MM.1S (cell line): ENCODE results near the gene CORO7.
"Not testable (repeated sequence)": the region's sequence is repeated elsewhere in the genome, so short reads cannot be mapped to it uniquely, and the experiment has no call there.

Experiments
- DNase-seq: peaks from one replicate; pipeline ENCODE4 v3.0.0-alpha.2; 2015
- H2AFZ ChIP-seq: fragments of 300-600 bp; sonication (generic); 2 replicates; pipeline ENCODE4 v1.6.0; 2016; ENCODE audit warnings: antibody characterized with exemption, low read length
- H3F3A ChIP-seq: fragments of 300-600 bp; sonication (generic); 2 replicates; pipeline ENCODE4 v1.6.1; 2016; ENCODE audit warnings: mild to moderate bottlenecking, antibody characterized with exemption, low read length, moderate library complexity, mixed read lengths; ENCODE audit not compliant: insufficient read depth
- H3K27ac ChIP-seq: fragments of 300-600 bp; sonication (generic); 2 replicates; pipeline ENCODE4 v1.5.1; 2016; ENCODE audit warnings: mild to moderate bottlenecking, low read length
- H3K27me3 ChIP-seq: fragments of 300-600 bp; sonication (generic); replicated peaks from 2 replicates; pipeline ENCODE4 v1.6.0; 2016; ENCODE audit warnings: low read length; ENCODE audit not compliant: insufficient read depth
- H3K36me3 ChIP-seq: fragments of 300-600 bp; sonication (generic); replicated peaks from 2 replicates; pipeline ENCODE4 v1.6.1; 2016; ENCODE audit warnings: mild to moderate bottlenecking, low read length, mixed read lengths; ENCODE audit not compliant: insufficient read depth
- H3K4me1 ChIP-seq: fragments of 300-600 bp; sonication (generic); 2 replicates; pipeline ENCODE4 v1.6.1; 2016; ENCODE audit warnings: low read length, mixed read lengths
- H3K4me2 ChIP-seq: fragments of 300-600 bp; sonication (generic); 2 replicates; pipeline ENCODE4 v1.6.0; 2016; ENCODE audit warnings: low read depth, low read length
- H3K4me3 ChIP-seq: fragments of 300-600 bp; sonication (generic); 2 replicates; pipeline ENCODE4 v1.5.1; 2016; ENCODE audit warnings: low read length, mixed read lengths
- H3K79me2 ChIP-seq: fragments of 300-600 bp; sonication (generic); 2 replicates; pipeline ENCODE4 v1.6.1; 2016; ENCODE audit warnings: mixed run types, low read length, mixed read lengths
- H3K9ac ChIP-seq: fragments of 300-600 bp; sonication (generic); 2 replicates; pipeline ENCODE4 v1.6.1; 2016; ENCODE audit warnings: low read length, mixed read lengths
- H3K9me2 ChIP-seq: fragments of 300-600 bp; sonication (generic); replicated peaks from 2 replicates; pipeline ENCODE4 v1.6.1; 2016; ENCODE audit warnings: mild to moderate bottlenecking, low read length, mixed read lengths; ENCODE audit not compliant: insufficient read depth
- H3K9me3 ChIP-seq: fragments of 300-600 bp; sonication (generic); replicated peaks from 2 replicates; pipeline ENCODE4 v1.6.1; 2016; ENCODE audit warnings: mild to moderate bottlenecking, low read length, mixed read lengths; ENCODE audit not compliant: insufficient read depth
- H4K20me1 ChIP-seq: fragments of 300-600 bp; sonication (generic); 2 replicates; pipeline ENCODE4 v1.6.1; 2016; ENCODE audit warnings: mild to moderate bottlenecking, low read length, moderate library complexity, mixed read lengths; ENCODE audit not compliant: insufficient read depth
- EZH2 ChIP-seq: fragments of 300-600 bp; sonication (generic); optimal IDR thresholded peaks from 2 replicates; pipeline ENCODE3; 2017; ENCODE audit warnings: low read depth, mild to moderate bottlenecking, antibody characterized with exemption, low read length, mixed read lengths
- EZH2phosphoT487 ChIP-seq: fragments of 300-600 bp; sonication (generic); IDR thresholded peaks from 2 replicates; pipeline ENCODE4 v1.6.1; 2018; ENCODE audit warnings: antibody characterized with exemption, low read length
- TF ChIP-seq, protein P1 (sequence below): fragments of 300-600 bp; sonication (generic); IDR thresholded peaks from 2 replicates; pipeline ENCODE4 v1.5.1; 2016; ENCODE audit warnings: antibody characterized with exemption, low read length, mixed read lengths

The CORO7 gene

GRCh38 chr16:4399001-4399730, 17.2 kb downstream of the CORO7 start:
- TF ChIP-seq, protein P1, sequence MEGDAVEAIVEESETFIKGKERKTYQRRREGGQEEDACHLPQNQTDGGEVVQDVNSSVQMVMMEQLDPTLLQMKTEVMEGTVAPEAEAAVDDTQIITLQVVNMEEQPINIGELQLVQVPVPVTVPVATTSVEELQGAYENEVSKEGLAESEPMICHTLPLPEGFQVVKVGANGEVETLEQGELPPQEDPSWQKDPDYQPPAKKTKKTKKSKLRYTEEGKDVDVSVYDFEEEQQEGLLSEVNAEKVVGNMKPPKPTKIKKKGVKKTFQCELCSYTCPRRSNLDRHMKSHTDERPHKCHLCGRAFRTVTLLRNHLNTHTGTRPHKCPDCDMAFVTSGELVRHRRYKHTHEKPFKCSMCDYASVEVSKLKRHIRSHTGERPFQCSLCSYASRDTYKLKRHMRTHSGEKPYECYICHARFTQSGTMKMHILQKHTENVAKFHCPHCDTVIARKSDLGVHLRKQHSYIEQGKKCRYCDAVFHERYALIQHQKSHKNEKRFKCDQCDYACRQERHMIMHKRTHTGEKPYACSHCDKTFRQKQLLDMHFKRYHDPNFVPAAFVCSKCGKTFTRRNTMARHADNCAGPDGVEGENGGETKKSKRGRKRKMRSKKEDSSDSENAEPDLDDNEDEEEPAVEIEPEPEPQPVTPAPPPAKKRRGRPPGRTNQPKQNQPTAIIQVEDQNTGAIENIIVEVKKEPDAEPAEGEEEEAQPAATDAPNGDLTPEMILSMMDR, result no peak
- no peak for TF ChIP-seq EZH2phosphoT487
- no peak for TF ChIP-seq EZH2
- no peaks in the 10 kb centered on the region for H4K20me1 ChIP-seq
- H3K36me3 ChIP-seq, result no peaks in the 10 kb centered on the region; the same call in 1 of the 2 replicates
- no peak overlapping the region for H3K4me2 ChIP-seq
- H2AFZ ChIP-seq, result no peak overlapping the region
- no peaks in the 10 kb centered on the region for H3K9me2 ChIP-seq
- H3K4me1 ChIP-seq, result no peaks in the 10 kb centered on the region
- H3K27me3 ChIP-seq, result no peaks in the 10 kb centered on the region
- H3K9ac ChIP-seq, result no peak overlapping the region
- peaks cover 52% of the 10 kb centered on the region for H3K79me2 ChIP-seq
- no peak overlapping the region for H3K27ac ChIP-seq
- no peak for DNase-seq
- no peaks in the 10 kb centered on the region; the same call in 1 of the 2 replicates for H3F3A ChIP-seq
- H3K4me3 ChIP-seq, result no peak overlapping the region
- no peaks in the 10 kb centered on the region for H3K9me3 ChIP-seq

DNA sequence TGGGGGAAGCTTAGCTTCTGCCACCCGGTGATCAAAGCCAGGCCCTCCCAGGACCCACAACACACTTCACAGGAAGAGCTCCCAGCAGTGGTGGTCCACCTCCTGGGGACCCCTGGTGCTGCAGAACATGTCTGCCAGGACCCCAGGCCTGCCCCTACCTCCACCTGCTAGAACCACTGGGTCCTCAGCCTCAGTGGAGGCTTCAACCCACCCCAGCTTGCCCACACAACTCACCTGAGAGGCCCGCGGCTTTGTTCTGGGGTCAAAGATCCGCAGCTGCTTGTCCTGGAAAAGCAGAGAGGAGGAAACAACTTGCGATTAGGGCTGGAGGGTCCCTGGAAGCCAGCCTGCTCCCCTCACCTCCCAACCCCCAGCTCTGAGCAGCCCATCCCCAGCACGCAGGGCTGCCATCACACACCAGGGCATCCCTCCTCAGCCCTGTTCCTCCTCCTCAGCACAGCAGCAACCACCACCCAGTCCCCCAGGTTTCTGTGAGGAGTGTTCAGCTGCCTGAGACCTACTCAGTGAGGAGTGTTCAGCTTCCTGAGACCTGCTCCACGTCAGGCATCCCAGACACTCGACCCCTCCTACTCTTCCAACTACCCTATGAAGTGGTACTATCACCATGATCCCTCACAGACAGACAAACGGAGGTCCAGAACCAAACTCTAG, 21.2 kb downstream of the CORO7 start:
- H3K4me1 ChIP-seq, result no peaks in the 10 kb centered on the region
- no peaks in the 10 kb centered on the region for H3K27me3 ChIP-seq
- no peaks in the 10 kb centered on the region for H3K9me2 ChIP-seq
- no peak overlapping the region for H3K4me2 ChIP-seq
- H4K20me1 ChIP-seq, result no peaks in the 10 kb centered on the region
- H3K4me3 ChIP-seq, result no peak overlapping the region
- no peaks in the 10 kb centered on the region; the same call in 1 of the 2 replicates for H3K36me3 ChIP-seq
- no peaks in the 10 kb centered on the region; the same call in 1 of the 2 replicates for H3F3A ChIP-seq
- no peak overlapping the region for H3K9ac ChIP-seq
- no peaks in the 10 kb centered on the region for H3K9me3 ChIP-seq
- H3K27ac ChIP-seq, result no peak overlapping the region
- no peak for DNase-seq
- TF ChIP-seq, protein P1, result no peak
- TF ChIP-seq EZH2, result no peak
- TF ChIP-seq EZH2phosphoT487, result no peak
- no peak overlapping the region for H2AFZ ChIP-seq
- peaks cover 36% of the 10 kb centered on the region for H3K79me2 ChIP-seq

DNA sequence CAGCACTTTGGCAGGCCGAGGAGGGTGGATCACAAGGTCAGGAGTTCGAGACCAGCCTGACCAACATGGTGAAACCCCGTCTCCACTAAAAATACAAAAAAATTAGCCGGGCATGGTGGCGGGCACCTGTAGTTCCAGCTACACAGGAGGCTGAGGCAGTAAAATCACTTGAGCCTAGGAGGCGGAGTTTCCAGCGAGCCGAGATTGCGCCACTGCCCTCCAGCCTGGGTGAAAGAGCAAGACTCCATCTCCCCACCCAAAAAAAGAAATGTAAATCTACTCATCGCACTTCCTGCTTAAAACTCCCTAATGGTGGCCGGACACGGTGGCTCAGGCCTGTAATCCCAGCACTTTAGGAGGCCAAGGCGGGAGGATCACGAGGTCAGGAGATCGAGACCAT, 22.5 kb downstream of the CORO7 start:
- H4K20me1 ChIP-seq, H2AFZ ChIP-seq, H3K9me3 ChIP-seq, H3K9me2 ChIP-seq, H3K4me1 ChIP-seq, H3K27ac ChIP-seq, H3K36me3 ChIP-seq, DNase-seq, H3F3A ChIP-seq, H3K4me2 ChIP-seq, H3K27me3 ChIP-seq, H3K4me3 ChIP-seq, H3K9ac ChIP-seq: not testable (repeated sequence)
- peaks cover 31% of the 10 kb centered on the region for H3K79me2 ChIP-seq

- Histone ChIP-seq H3K4me2 (no peak overlapping the region), H3K9ac (no peak overlapping the region), H3K4me3 (no peak overlapping the region), H3K27ac (no peak overlapping the region), H4K20me1 (no peaks in the 10 kb centered on the region), H3K9me2 (no peaks in the 10 kb centered on the region), H3K9me3 (no peaks in the 10 kb centered on the region), H3K36me3 (no peaks in the 10 kb centered on the region), H3K79me2 (peaks cover 30% of the 10 kb centered on the region), H2AFZ (no peak overlapping the region), H3K27me3 (no peaks in the 10 kb centered on the region), H3F3A (no peaks in the 10 kb centered on the region), H3K4me1 (no peaks in the 10 kb centered on the region)
- DNase-seq, result no peak
- TF ChIP-seq EZH2 (no peak), EZH2phosphoT487 (no peak)
- TF ChIP-seq, protein P1, result no peak
These were observed 23.2 kb downstream of the CORO7 start for GRCh38 chr16:4393240-4393600.
